SHP77 treated with DMSO at 0.1 percent for 48 hours (cell line): ENCODE results near the gene IL12RB1.

Experiments
- DNase-seq: peaks from one replicate; lab custom pipeline; 2025; lab: John Stamatoyannopoulos, UW

The IL12RB1 gene

GRCh38 chr19:18086590-18087138 is at the start of gene IL12RB1:
Gene IL12RB1, minus strand, starts transcription at chr19:18086934. Its CDS starts 111 bp downstream, at chr19:18086823.
- DNase-seq: no peak

GRCh38 chr19:18135712-18136584 is 49.2 kb upstream of the IL12RB1 start:
- DNase-seq: no peak

GRCh38 chr19:18131841-18132596 is 45.3 kb upstream of the IL12RB1 start:
- DNase-seq: no peak

DNA sequence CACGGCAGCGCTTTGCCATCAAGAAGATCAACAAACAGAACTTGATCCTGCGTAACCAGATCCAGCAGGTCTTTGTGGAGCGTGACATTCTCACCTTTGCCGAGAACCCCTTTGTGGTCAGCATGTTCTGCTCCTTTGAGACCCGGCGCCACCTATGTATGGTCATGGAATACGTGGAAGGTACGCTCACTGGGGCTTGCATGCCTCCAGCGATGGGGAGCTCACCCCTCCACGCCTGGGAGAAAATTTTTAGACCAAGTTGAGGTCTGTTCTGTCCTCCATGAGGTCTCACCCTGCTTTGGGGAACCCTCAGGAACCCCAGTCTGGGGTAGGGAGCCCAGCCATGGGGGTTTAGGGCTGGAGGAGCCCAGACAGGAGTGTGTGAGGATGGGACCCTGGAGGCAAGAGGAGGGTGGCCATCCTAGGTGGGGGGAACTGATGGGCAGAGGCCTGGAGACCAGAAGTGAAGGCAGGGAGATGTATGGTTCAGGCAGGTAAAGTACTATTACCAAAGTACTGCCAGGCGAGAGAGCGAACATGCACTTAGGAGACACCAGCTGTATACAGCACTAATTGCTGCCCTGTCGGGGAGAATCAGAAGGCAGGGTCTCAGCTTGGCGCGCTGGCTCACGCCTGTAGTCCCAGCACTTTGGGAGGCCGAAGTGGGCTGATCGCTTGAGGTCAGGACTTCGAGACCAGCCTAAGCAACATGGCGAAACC is 43.9 kb upstream of the IL12RB1 start:
- no peak for DNase-seq

DNA sequence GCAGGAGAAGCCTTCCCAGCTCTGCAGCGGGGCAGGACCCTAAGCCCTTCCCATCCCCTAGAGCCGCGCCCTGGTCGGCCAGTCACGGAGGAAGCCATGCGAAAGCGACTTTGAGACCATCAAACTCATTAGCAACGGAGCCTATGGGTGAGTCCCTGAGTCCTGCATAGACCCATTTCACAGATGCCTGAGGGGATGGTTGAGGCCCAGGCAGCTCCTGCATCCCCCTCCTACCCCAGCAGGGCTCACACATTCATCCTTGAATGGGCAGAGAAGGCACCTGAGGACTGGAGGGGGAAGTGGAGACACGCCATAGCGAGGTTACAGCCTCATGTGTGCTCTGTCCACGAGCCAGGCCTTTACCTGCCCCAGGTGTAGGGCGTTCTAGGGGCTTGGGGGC is 42.1 kb upstream of the IL12RB1 start:
- DNase-seq: no peak

GRCh38 chr19:18128044-18128443 is 41.3 kb upstream of the IL12RB1 start:
- no peak for DNase-seq

DNA sequence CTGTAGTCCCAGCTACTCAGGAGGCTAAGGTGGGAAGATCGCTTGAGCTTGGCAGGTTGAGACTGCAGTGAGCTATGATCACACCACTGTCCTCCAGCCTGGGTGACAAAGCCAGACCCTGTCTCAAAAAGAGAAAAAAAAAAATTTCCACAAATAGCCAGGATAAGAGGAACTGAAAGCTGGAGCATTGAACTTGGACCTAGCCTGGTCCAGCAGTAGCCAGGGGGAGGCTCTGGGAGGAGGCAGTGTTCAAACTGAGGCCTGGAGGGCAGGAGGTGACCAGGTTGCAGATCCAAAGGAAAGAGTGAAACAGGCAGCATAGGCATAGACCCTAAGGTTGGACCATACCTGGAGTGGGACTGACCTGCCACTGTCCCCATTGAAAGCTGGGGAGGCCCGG is 39.4 kb upstream of the IL12RB1 start:
- no peak for DNase-seq

GRCh38 chr19:18123819-18124218 is 37.1 kb upstream of the IL12RB1 start:
- DNase-seq: no peak

- no peak for DNase-seq
Observed at GRCh38 chr19:18122860-18123795, 36.4 kb upstream of the IL12RB1 start.

DNA sequence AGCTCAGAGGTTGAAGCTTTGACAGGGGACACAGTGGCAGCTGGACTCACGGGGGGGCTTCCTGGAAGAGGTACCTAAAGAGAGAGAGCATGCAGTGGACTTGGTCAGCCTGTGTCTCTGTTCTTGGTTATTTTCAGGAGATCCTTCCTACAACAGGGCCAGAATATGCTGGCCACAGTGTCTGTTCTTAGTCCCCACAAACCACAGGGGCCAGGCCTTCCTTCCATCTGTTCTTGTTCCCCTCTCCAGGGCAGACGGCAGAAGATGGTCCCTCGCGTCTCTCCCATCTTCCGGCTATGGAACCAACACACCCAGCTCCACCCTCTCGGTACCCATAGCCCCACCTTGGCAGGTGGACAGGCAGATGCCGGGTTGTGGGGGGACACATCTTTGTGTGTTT is 35.7 kb upstream of the IL12RB1 start:
- DNase-seq: no peak

- DNase-seq: no peak
Observed at GRCh38 chr19:18121166-18121565, 34.4 kb upstream of the IL12RB1 start.

DNA sequence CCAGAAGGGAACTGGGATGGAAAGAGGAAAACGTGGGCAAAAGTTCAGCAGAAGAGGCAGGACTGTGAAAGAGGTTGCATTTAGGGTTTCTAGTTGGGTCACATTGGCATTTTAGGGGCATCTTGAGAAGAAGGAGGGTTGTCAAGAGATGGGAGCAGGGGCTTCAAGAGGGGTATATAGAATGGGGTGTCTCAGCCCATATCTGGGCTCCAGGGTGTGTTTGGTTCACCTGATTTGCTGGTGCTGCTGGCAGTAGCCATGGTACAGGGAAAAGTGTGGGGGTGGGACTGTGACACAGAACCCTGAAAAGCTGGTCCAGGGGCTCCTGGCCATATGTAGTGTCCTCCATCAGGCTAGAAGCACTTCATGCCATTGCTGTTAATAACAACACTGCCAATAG is 33.4 kb upstream of the IL12RB1 start:
- DNase-seq: no peak

- no peak for DNase-seq
Observed at GRCh38 chr19:18119717-18120105, 33.0 kb upstream of the IL12RB1 start.

GRCh38 chr19:18119013-18119716 is 32.4 kb upstream of the IL12RB1 start:
- no peak for DNase-seq

DNA sequence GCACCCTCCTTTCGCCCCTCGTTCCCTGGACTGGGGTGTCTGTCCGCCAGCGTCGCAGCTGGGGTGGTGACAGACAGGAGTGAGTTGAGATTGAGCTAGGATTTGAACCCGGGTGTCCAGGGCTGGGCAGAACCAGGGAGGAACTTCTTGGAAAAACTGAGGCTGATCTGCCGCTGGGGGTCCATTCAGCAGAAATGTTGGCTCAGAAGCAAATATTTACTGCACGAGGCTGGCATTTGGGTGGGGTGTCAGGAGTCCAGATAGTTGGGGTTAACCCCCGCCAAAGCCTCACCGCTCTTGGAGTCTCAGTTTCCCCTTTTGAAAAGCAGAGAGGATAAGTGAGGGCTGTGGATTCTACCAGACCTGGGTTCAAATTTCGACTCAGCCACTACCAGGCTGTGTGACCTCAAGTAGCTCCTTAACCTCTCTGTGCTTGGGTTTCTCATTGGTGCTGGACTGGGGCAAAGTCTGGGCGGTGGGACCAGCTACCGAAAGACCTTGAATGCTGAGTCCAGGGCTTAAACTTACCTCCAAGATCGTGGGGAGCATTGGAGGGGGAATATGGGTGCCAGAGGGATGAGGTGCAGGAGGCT is 31.8 kb upstream of the IL12RB1 start:
- no peak for DNase-seq

- peak; percentile 20 for DNase-seq
Observed at GRCh38 chr19:18117692-18118378, 31.1 kb upstream of the IL12RB1 start.

GRCh38 chr19:18117364-18117691 is 30.6 kb upstream of the IL12RB1 start:
- no peak for DNase-seq

DNA sequence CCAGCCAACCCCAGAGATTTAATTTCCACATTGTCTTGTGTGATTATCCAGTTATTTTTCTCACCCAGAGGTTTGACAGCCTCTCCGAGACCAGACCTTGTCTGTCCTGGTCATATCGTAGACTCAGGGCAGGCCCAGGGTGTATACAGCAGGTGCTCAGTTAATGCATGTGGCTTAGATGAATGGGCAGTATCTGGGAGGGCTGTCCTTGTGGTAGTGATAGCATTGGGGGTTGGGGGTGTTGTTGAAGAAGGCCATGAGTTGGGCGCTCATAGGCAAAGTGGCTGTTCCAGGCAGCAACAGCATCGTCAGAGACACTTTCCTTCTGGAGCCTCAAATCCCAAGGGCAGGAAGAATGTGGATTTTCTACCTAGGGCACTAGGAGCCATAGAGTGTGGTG is 27.7 kb upstream of the IL12RB1 start:
- DNase-seq: no peak

GRCh38 chr19:18113827-18114226 is 27.1 kb upstream of the IL12RB1 start:
- DNase-seq: no peak
